Astrocyte of the cerebellum (primary cell): ENCODE measurements around the gene KLF2.

ENCODE experiments used
- DNase-seq: peaks from one replicate; pipeline ENCODE4 v3.0.0-alpha.2; 2011; ENCODE audit warnings: low read depth
- H3K4me3 ChIP-seq: 2 replicates; pipeline ENCODE4 v1.5.1; 2011; ENCODE audit warnings: mild to moderate bottlenecking, low read depth, low read length, moderate library complexity
- in situ Hi-C: cut with HindIII; loops from 2 replicates; pipeline ENCODE4 v1.10.0; 2017; ENCODE audit warnings: low sequenced_read_pairs
- TF ChIP-seq, protein P1 (sequence below): IDR thresholded peaks from 2 replicates; pipeline ENCODE4 v1.5.1; 2012; ENCODE audit warnings: low read length, low read depth, moderate library complexity, mild to moderate bottlenecking; ENCODE audit errors: missing control alignments

Gene KLF2

DNA sequence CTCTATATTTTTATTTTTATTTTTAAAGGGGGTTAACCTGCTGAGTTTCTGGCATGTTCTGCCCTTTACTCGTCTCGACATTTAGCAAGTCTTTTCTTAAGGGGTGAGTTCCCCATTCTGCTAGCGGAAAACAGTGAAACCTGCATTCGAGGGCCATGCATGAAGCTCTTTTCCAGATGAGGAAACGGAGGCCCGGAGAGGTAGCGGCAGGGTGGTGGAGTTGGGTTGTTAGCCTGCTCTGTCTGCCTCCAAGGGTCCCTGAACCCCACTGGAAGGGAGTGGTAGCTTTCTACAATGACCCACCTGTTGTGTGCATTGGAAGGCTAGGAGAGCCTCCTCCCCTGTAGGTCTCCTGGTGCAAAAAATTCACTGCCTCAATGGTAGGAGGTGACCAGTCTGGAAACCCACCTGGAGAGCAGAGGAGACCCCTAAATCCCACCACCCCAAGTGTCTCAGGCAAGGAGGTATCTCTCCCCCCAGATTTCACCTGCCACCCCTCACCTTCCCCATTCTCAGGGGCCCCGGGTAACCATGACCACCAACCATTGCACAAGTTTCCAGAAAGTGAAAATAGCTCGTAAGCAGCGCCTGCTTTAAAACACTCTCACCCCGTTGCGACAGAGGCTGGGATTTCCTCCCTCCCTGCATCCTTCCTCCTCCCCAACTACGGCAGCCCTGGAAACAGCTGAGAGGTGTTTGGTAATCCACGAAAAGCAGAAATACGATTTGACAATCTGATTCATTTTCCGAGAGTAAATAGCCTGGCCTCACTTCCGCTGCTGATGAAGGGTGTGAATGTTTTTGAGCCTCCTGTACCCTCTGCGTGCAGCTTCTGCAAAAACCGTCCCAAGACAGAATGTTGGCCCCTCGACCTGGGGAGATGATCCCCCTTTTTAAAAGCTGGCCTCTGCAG, 3.5 kb downstream of the KLF2 start:
- no peak overlapping the region for H3K4me3 ChIP-seq
- no peak for DNase-seq
- in situ Hi-C loops, result no loop called here
- TF ChIP-seq, protein P1, sequence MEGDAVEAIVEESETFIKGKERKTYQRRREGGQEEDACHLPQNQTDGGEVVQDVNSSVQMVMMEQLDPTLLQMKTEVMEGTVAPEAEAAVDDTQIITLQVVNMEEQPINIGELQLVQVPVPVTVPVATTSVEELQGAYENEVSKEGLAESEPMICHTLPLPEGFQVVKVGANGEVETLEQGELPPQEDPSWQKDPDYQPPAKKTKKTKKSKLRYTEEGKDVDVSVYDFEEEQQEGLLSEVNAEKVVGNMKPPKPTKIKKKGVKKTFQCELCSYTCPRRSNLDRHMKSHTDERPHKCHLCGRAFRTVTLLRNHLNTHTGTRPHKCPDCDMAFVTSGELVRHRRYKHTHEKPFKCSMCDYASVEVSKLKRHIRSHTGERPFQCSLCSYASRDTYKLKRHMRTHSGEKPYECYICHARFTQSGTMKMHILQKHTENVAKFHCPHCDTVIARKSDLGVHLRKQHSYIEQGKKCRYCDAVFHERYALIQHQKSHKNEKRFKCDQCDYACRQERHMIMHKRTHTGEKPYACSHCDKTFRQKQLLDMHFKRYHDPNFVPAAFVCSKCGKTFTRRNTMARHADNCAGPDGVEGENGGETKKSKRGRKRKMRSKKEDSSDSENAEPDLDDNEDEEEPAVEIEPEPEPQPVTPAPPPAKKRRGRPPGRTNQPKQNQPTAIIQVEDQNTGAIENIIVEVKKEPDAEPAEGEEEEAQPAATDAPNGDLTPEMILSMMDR, result no peak

DNA sequence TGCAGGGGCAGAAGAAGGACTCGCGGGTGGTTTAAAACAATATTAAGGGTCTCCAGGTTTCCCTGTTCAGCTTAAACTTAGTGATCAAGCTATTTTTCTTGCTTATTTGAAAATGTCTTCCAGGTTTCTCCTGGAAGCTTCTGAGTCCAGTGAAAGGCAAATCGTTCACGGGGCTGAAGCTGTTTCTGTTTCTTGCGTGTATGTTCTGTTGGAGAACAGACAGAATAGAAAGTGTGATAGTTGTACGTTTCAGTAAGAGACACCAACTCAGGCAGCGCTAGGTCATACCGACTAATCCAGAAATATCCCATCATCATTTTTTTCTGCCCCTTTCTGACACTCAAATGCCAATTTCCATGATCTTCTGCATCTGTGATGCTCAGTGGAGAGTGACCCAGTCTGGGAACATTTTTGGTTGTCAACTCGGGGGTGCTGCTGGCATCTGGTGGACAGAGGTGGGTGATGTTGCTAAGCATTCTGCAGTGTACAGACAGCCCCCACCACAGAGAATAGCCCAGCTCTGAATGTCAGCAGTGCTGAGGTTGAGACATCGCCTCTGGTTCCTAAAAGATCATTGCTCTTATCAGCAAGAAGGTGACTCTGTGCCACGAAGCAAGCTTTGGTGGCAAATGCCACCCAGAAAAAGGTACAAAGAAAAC, 4.3 kb downstream of the KLF2 start:
- H3K4me3 ChIP-seq, result no peak overlapping the region
- no peak for DNase-seq
- in situ Hi-C loops, result no loop called here
- TF ChIP-seq, protein P1, result no peak

DNA sequence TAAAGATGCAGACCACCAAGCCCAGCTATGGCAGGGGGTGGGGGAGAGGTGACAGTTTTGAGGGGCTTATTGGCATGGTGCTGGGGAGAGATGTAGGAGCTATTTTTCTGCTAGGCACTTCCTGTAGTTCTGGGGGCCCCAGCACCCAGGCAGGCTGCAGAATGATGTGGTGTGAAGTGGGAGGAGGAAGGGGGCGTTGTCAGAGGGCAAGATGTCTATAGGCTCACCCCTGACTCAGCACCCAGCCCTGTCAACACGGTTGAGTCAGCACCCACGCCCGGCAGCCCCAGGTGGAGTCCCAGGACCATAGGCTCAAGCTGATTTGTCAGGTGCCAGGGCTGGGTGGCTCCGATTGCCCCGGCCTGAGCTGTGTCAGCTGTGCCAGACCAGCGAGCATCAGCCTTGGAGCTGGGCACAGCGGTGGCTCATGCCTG, 5.8 kb downstream of the KLF2 start:
- TF ChIP-seq, protein P1, result no peak
- DNase-seq, result no peak
- H3K4me3 ChIP-seq, result no peak overlapping the region
- in situ Hi-C loops, result no loop called here

DNA sequence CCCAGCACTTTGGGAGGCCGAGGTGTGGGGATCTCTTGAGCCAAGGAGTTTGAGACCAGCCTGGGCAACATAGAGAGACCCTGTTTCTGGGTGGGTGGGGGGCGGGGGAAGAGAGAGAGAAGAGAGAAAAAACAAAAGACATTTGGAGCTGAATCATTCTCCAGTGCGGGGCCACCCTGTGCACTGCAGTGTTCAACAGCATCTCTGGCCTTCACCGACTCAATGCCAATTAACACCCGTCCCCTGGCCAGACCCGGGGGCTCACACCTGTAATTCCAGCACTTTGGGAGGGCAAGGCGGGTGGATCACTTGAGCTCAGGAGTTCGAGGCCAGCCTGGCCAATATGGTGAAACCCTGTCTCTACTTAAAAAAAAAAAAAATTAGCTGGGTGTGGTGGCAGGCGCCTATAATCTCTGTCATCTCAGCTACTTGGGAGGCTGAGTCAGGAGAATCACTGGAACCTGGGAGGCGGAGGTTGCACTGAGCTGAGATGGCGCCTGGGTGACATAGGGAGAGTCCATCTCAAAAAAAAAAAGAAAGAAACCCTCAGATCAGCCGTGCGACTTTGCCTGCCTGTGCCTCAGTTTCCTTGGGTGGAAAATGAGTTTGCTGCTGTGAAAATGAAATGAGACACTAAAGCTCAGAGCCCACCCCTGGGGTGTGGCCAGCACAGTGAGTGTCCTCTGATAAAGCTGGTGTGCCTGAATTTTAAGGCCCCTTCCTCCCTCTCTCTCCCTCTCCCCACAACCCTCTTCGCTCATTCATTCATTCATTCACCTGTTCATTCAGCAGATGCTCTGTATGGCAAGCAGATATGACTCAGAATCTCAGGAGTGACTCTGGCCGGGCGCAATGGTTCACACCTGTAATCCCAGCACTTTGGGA, 6.4 kb downstream of the KLF2 start:
- H3K4me3 ChIP-seq, result no peak overlapping the region
- TF ChIP-seq, protein P1, result no peak
- in situ Hi-C loops, result no loop called here
- DNase-seq, result no peak

DNA sequence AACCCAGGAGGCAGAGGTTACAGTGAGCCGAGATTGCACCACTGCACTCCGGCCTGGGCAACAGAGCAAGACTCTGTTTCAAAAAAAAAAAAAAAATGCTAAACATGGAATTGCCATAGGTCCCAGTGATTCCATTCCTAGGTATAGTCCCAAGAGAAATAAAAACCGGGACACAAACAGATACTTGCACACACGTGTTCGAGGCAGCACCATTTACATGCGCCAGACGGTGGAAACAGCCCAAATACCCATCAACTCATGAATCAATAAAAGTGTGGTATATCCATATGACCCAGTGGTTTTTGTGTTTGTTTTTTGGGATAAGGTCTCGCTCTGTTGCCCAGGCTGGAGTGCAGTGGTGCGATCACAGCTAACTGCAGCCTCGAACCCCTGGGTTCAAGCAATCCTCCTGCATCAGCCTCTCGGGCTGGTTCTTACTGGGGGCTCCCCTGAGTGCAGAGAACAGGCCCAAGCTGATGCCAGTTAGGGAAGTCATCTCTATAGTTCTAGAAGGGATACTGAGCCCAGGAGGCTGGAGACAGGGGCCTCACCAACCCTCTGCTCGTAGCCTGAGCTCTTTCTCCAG, 8.5 kb downstream of the KLF2 start:
- TF ChIP-seq, protein P1, result no peak
- in situ Hi-C loops, result no loop called here
- no peak overlapping the region for H3K4me3 ChIP-seq
- no peak for DNase-seq

DNA sequence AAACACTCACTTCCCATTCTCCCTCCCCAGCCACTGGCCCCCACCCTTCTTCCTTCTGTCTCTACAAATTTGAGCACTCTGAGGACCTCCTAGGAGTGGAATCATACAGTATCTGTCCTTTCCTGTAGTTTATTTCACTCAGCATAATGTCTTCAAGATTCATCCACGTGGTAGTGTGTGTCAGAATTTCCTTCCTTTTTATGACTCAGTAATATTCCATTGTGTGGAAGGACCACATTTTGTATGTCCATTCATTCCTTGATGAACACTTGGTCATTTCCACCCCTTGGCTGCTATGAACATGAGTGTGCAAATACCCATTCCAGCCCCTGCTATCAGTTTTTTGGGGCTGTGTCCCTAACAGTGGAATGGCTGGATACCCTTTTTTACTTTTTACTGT, 9.8 kb downstream of the KLF2 start:
- no peak for DNase-seq
- no peak overlapping the region for H3K4me3 ChIP-seq
- TF ChIP-seq, protein P1, result no peak
- in situ Hi-C loops, result no loop called here
